ENCODE data around the gene WDR5. TPM values are rescaled to one million over a fixed set of nuclear protein-coding genes. Genes with fewer than 3 reads are reported as not detected.

WDR5 gene
- total and polyA plus RNA-seq, 2 of the 13 experiments (the other 11 are each of a cell fraction or from before 2014, with no cell fraction given) = 34.3 TPM

DNA sequence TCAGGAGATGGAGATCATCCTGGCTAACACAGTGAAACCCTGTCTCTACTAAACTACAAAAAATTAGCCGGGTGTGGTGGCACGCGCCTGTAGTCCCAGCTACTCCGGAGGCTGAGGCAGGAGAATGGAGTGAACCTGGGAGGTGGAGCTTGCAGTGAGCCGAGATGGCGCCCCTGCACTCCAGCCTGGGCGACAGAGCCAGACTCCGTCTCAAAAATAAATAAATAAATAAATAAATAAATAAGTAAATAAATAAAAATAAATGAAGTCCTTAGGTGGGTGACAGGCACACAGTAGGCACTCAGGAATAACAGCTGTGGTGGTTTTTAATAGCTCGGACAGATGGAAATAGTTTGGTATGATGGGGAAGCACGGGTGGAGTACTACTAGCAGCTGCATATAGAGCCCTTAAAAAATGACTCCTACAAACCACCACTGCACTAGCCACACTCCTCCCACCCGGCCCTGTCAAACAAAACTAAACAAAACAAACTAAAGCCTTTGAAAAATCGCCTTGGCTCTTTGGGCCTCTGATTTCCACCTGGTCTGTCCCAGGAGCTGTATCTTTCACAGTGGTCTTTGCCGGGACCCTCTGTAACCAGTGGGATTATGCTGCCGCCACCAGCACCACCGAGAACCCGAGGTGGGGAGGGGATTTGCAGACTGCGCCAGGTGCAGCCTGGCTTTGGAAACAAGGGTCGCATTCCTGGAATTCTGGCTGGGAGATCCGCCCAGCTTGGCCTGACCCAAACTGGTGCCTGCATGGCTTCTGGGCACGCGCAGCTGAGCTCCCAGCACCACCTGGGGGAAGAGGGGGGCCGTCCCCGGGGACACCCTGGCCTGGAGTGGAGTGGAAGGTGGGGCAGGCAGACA is 5.1 kb upstream of the WDR5 start (continued):
- TF ChIP-seq, protein P1, sequence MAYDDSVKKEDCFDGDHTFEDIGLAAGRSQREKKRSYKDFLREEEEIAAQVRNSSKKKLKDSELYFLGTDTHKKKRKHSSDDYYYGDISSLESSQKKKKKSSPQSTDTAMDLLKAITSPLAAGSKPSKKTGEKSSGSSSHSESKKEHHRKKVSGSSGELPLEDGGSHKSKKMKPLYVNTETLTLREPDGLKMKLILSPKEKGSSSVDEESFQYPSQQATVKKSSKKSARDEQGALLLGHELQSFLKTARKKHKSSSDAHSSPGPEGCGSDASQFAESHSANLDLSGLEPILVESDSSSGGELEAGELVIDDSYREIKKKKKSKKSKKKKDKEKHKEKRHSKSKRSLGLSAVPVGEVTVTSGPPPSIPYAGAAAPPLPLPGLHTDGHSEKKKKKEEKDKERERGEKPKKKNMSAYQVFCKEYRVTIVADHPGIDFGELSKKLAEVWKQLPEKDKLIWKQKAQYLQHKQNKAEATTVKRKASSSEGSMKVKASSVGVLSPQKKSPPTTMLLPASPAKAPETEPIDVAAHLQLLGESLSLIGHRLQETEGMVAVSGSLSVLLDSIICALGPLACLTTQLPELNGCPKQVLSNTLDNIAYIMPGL (CRISPR knock-in tag; IDR thresholded peaks at IDR 0.05; ENCODE audit: borderline replicate concordance in 1 of 2, low read depth in 1 of 2) = 0 out of 4 replicates have a peak, but pooled peaks of 1 of the 2 experiments have one; percentile 31
- no peak for TF ChIP-seq ZNF33B (CRISPR knock-in tag; IDR thresholded peaks at IDR 0.05)
- TF ChIP-seq, protein P2, sequence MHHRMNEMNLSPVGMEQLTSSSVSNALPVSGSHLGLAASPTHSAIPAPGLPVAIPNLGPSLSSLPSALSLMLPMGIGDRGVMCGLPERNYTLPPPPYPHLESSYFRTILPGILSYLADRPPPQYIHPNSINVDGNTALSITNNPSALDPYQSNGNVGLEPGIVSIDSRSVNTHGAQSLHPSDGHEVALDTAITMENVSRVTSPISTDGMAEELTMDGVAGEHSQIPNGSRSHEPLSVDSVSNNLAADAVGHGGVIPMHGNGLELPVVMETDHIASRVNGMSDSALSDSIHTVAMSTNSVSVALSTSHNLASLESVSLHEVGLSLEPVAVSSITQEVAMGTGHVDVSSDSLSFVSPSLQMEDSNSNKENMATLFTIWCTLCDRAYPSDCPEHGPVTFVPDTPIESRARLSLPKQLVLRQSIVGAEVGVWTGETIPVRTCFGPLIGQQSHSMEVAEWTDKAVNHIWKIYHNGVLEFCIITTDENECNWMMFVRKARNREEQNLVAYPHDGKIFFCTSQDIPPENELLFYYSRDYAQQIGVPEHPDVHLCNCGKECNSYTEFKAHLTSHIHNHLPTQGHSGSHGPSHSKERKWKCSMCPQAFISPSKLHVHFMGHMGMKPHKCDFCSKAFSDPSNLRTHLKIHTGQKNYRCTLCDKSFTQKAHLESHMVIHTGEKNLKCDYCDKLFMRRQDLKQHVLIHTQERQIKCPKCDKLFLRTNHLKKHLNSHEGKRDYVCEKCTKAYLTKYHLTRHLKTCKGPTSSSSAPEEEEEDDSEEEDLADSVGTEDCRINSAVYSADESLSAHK (CRISPR knock-in tag; IDR thresholded peaks at IDR 0.05; ENCODE audit: borderline replicate concordance) = no peak
- TF ChIP-seq, protein P3, sequence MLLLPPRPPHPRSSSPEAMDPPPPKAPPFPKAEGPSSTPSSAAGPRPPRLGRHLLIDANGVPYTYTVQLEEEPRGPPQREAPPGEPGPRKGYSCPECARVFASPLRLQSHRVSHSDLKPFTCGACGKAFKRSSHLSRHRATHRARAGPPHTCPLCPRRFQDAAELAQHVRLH (CRISPR knock-in tag; IDR thresholded peaks at IDR 0.05; ENCODE audit: borderline replicate concordance, low read depth) = no peak
- TF ChIP-seq, protein P4, sequence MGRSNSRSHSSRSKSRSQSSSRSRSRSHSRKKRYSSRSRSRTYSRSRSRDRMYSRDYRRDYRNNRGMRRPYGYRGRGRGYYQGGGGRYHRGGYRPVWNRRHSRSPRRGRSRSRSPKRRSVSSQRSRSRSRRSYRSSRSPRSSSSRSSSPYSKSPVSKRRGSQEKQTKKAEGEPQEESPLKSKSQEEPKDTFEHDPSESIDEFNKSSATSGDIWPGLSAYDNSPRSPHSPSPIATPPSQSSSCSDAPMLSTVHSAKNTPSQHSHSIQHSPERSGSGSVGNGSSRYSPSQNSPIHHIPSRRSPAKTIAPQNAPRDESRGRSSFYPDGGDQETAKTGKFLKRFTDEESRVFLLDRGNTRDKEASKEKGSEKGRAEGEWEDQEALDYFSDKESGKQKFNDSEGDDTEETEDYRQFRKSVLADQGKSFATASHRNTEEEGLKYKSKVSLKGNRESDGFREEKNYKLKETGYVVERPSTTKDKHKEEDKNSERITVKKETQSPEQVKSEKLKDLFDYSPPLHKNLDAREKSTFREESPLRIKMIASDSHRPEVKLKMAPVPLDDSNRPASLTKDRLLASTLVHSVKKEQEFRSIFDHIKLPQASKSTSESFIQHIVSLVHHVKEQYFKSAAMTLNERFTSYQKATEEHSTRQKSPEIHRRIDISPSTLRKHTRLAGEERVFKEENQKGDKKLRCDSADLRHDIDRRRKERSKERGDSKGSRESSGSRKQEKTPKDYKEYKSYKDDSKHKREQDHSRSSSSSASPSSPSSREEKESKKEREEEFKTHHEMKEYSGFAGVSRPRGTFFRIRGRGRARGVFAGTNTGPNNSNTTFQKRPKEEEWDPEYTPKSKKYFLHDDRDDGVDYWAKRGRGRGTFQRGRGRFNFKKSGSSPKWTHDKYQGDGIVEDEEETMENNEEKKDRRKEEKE (IDR thresholded peaks at IDR 0.05) = no peak
- no peak for TF ChIP-seq ZNF7 (CRISPR knock-in tag; IDR thresholded peaks at IDR 0.05)
- TF ChIP-seq, protein P5, sequence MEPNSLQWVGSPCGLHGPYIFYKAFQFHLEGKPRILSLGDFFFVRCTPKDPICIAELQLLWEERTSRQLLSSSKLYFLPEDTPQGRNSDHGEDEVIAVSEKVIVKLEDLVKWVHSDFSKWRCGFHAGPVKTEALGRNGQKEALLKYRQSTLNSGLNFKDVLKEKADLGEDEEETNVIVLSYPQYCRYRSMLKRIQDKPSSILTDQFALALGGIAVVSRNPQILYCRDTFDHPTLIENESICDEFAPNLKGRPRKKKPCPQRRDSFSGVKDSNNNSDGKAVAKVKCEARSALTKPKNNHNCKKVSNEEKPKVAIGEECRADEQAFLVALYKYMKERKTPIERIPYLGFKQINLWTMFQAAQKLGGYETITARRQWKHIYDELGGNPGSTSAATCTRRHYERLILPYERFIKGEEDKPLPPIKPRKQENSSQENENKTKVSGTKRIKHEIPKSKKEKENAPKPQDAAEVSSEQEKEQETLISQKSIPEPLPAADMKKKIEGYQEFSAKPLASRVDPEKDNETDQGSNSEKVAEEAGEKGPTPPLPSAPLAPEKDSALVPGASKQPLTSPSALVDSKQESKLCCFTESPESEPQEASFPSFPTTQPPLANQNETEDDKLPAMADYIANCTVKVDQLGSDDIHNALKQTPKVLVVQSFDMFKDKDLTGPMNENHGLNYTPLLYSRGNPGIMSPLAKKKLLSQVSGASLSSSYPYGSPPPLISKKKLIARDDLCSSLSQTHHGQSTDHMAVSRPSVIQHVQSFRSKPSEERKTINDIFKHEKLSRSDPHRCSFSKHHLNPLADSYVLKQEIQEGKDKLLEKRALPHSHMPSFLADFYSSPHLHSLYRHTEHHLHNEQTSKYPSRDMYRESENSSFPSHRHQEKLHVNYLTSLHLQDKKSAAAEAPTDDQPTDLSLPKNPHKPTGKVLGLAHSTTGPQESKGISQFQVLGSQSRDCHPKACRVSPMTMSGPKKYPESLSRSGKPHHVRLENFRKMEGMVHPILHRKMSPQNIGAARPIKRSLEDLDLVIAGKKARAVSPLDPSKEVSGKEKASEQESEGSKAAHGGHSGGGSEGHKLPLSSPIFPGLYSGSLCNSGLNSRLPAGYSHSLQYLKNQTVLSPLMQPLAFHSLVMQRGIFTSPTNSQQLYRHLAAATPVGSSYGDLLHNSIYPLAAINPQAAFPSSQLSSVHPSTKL (CRISPR knock-in tag; IDR thresholded peaks at IDR 0.05) = peak; percentile 20; the same call in 1 of the 2 replicates
- TF ChIP-seq, protein P6, sequence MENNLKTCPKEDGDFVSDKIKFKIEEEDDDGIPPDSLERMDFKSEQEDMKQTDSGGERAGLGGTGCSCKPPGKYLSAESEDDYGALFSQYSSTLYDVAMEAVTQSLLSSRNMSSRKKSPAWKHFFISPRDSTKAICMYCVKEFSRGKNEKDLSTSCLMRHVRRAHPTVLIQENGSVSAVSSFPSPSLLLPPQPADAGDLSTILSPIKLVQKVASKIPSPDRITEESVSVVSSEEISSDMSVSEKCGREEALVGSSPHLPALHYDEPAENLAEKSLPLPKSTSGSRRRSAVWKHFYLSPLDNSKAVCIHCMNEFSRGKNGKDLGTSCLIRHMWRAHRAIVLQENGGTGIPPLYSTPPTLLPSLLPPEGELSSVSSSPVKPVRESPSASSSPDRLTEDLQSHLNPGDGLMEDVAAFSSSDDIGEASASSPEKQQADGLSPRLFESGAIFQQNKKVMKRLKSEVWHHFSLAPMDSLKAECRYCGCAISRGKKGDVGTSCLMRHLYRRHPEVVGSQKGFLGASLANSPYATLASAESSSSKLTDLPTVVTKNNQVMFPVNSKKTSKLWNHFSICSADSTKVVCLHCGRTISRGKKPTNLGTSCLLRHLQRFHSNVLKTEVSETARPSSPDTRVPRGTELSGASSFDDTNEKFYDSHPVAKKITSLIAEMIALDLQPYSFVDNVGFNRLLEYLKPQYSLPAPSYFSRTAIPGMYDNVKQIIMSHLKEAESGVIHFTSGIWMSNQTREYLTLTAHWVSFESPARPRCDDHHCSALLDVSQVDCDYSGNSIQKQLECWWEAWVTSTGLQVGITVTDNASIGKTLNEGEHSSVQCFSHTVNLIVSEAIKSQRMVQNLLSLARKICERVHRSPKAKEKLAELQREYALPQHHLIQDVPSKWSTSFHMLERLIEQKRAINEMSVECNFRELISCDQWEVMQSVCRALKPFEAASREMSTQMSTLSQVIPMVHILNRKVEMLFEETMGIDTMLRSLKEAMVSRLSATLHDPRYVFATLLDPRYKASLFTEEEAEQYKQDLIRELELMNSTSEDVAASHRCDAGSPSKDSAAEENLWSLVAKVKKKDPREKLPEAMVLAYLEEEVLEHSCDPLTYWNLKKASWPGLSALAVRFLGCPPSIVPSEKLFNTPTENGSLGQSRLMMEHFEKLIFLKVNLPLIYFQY (CRISPR knock-in tag; IDR thresholded peaks at IDR 0.05; ENCODE audit: borderline replicate concordance) = peak; percentile 82
- TF ChIP-seq RBM39 (IDR thresholded peaks at IDR 0.05; ENCODE audit: low read depth, low read length, poor library complexity, severe bottlenecking) = no peak
